ENCODE data around the gene TOLLIP.
"Not testable (repeated sequence)": the region's sequence is repeated elsewhere in the genome, so short reads cannot be mapped to it uniquely, and the experiment has no call there.

TOLLIP gene

DNA sequence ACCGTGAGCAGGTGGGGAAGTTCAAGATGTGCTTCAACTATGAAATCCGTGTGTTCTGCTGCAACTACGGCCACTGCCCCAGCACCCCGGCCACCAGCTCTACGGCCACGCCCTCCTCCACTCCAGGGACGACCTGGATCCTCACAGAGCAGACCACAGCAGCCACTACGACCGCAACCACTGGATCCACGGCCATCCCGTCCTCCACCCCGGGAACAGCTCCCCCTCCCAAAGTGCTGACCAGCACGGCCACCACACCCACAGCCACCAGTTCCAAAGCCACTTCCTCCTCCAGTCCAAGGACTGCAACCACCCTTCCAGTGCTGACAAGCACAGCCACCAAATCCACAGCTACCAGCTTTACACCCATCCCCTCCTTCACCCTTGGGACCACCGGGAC is 63.7 kb downstream of the TOLLIP start:
- H3K27me3 Mint-ChIP-seq; DNase-seq; ATAC-seq (replicated peaks); H3K36me3 Mint-ChIP-seq; H3K9me3 Mint-ChIP-seq; H3K4me3 Mint-ChIP-seq; H3K27ac Mint-ChIP-seq; H3K4me1 Mint-ChIP-seq: not testable (repeated sequence)

DNA sequence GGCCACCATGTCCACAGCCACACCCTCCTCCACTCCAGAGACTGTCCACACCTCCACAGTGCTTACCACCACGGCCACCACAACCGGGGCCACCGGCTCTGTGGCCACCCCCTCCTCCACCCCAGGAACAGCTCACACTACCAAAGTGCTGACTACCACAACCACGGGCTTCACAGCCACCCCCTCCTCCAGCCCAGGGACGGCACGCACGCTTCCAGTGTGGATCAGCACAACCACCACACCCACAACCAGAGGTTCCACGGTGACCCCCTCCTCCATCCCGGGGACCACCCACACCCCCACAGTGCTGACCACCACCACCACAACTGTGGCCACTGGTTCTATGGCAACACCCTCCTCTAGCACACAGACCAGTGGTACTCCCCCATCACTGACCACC is 64.9 kb downstream of the TOLLIP start:
- H3K4me1 Mint-ChIP-seq; H3K4me3 Mint-ChIP-seq; ATAC-seq (replicated peaks); H3K27me3 Mint-ChIP-seq; DNase-seq; H3K9me3 Mint-ChIP-seq; H3K36me3 Mint-ChIP-seq; H3K27ac Mint-ChIP-seq: not testable (repeated sequence)

DNA sequence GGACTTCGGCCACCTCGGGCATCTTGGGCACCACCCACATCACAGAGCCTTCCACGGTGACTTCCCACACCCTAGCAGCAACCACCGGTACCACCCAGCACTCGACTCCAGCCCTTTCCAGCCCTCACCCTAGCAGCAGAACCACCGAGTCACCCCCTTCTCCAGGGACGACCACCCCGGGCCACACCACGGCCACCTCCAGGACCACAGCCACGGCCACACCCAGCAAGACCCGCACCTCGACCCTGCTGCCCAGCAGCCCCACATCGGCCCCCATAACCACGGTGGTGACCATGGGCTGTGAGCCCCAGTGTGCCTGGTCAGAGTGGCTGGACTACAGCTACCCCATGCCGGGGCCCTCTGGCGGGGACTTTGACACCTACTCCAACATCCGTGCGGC is 65.9 kb downstream of the TOLLIP start:
- not testable (repeated sequence) for H3K27ac Mint-ChIP-seq; H3K4me3 Mint-ChIP-seq; H3K36me3 Mint-ChIP-seq; H3K4me1 Mint-ChIP-seq; H3K9me3 Mint-ChIP-seq; ATAC-seq (replicated peaks); H3K27me3 Mint-ChIP-seq; DNase-seq

DNA sequence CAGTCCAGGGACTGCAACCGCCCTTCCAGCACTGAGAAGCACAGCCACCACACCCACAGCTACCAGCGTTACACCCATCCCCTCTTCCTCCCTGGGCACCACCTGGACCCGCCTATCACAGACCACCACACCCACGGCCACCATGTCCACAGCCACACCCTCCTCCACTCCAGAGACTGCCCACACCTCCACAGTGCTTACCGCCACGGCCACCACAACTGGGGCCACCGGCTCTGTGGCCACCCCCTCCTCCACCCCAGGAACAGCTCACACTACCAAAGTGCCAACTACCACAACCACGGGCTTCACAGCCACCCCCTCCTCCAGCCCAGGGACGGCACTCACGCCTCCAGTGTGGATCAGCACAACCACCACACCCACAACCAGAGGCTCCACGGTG is 66.7 kb downstream of the TOLLIP start:
- H3K36me3 Mint-ChIP-seq; H3K4me1 Mint-ChIP-seq; H3K9me3 Mint-ChIP-seq; H3K27ac Mint-ChIP-seq; DNase-seq; H3K27me3 Mint-ChIP-seq; ATAC-seq (replicated peaks): not testable (repeated sequence)
- H3K4me3 Mint-ChIP-seq: peak overlapping the region in 1 of 2 donors; percentile 46

DNA sequence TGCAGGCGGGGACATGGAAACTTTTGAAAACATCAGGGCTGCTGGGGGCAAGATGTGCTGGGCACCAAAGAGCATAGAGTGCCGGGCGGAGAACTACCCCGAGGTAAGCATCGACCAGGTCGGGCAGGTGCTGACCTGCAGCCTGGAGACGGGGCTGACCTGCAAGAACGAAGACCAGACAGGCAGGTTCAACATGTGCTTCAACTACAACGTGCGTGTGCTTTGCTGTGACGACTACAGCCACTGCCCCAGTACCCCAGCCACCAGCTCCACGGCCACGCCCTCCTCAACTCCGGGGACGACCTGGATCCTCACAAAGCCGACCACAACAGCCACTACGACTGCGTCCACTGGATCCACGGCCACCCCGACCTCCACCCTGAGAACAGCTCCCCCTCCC is 67.1 kb downstream of the TOLLIP start:
- peaks cover 0 to 2% of the 10 kb centered on the region in 2 donors for H3K36me3 Mint-ChIP-seq
- ATAC-seq (replicated peaks): no peak
- no peak overlapping the region for H3K27ac Mint-ChIP-seq
- H3K9me3 Mint-ChIP-seq: peaks cover 4 to 9% of the 10 kb centered on the region in 2 donors
- H3K4me1 Mint-ChIP-seq: peaks cover 0 to 3% of the 10 kb centered on the region in 2 donors
- no peak for DNase-seq
- H3K4me3 Mint-ChIP-seq: peak overlapping the region in 1 of 2 donors; percentile 46
- no peaks in the 10 kb centered on the region for H3K27me3 Mint-ChIP-seq

DNA sequence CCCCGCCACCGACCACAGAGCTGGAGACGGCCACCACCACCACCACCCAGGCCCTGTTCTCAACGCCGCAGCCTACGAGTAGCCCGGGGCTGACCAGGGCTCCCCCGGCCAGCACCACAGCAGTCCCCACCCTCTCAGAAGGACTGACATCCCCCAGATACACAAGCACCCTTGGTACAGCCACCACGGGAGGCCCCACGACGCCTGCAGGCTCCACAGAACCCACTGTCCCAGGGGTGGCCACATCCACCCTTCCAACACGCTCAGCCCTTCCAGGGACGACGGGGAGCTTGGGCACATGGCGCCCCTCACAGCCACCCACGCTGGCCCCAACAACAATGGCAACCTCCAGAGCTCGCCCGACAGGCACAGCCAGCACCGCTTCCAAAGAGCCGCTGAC is 67.7 kb downstream of the TOLLIP start:
- no peak for ATAC-seq (replicated peaks)
- Mint-ChIP-seq H3K4me1 (peaks cover 0 to 3% of the 10 kb centered on the region in 2 donors), H3K27ac (no peak overlapping the region), H3K36me3 (peaks cover 0 to 2% of the 10 kb centered on the region in 2 donors), H3K9me3 (peaks cover 4 to 9% of the 10 kb centered on the region in 2 donors), H3K27me3 (no peaks in the 10 kb centered on the region), H3K4me3 (no peak overlapping the region)
- DNase-seq: no peak

DNA sequence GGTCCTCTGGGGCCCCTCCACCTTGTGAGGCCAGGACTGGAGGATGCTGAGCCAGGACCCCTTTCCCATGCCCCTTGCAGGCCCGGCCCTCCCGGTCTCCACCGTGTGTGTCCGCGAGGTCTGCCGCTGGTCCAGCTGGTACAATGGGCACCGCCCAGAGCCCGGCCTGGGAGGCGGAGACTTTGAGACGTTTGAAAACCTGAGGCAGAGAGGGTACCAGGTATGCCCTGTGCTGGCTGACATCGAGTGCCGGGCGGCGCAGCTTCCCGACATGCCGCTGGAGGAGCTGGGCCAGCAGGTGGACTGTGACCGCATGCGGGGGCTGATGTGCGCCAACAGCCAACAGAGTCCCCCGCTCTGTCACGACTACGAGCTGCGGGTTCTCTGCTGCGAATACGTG is 68.7 kb downstream of the TOLLIP start:
- H3K27me3 Mint-ChIP-seq: no peaks in the 10 kb centered on the region
- peaks cover 0 to 2% of the 10 kb centered on the region in 2 donors for H3K36me3 Mint-ChIP-seq
- H3K9me3 Mint-ChIP-seq: peaks cover 4 to 8% of the 10 kb centered on the region in 2 donors
- DNase-seq: no peak
- no peak for ATAC-seq (replicated peaks)
- no peak overlapping the region for H3K27ac Mint-ChIP-seq
- no peaks in the 10 kb centered on the region for H3K4me1 Mint-ChIP-seq
- no peak overlapping the region for H3K4me3 Mint-ChIP-seq

DNA sequence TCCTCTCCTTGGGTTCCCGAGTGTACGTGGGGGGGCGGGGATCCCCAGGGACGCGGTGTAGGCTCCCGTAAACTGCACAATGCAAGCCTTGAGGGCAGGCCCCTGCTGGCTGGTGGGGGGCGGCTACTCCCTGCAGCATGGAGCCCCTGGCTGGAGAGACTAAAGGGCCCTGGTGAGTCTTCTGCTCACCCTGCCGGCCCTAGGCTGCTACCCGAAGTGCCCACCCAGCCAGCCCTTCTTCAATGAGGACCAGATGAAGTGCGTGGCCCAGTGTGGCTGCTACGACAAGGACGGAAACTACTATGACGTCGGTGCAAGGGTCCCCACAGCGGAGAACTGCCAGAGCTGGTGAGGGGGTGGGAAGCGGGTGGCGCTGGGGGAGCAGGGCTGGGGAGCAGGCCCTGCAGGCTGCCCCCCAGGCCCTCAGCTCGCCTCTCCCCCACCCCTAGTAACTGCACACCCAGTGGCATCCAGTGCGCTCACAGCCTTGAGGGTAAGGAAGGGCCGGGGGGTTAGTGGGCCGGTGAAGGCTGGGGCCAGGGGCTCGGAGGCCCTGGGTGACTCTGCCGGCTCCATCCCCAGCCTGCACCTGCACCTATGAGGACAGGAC is 69.7 kb downstream of the TOLLIP start:
- Mint-ChIP-seq H3K9me3 (peaks cover 4 to 7% of the 10 kb centered on the region in 2 donors), H3K27me3 (no peaks in the 10 kb centered on the region), H3K36me3 (peaks cover 0 to 2% of the 10 kb centered on the region in 2 donors), H3K4me3 (no peak overlapping the region), H3K27ac (no peak overlapping the region), H3K4me1 (no peaks in the 10 kb centered on the region)
- ATAC-seq (replicated peaks) (no peak), DNase-seq (no peak)

DNA sequence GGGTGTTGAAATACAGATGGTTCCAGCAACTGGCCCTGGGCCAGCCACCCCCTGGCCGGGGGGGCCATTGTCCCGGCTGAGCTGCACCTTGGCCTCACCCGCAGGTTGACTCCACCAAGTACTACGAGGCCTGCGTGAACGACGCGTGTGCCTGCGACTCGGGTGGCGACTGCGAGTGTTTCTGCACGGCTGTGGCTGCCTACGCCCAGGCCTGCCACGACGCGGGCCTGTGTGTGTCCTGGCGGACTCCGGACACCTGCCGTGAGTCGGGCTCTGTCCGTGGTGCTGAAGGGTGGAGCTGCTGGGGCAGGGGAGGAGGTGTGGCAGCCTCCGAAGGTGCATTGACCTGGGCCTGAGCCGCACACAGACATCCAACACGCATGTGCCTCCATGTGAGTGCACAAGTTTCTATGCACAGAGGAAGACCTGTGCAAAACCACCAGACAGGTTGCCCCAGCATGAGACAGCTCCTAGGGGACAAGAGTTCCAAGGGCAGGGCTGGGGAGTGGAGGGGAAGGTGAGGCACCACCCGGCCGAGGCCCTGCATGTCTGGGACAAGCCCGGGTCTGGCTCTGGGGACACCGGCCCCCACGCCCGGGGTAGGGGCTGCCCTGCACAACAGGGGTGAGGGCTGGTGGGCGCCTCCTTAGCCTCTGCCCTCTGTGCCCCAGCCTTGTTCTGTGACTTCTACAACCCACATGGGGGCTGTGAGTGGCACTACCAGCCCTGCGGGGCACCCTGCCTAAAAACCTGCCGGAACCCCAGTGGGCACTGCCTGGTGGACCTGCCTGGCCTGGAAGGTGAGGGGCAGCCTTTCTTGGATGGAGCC is 70.5 kb downstream of the TOLLIP start:
- ATAC-seq (replicated peaks) (no peak), DNase-seq (no peak)
- Mint-ChIP-seq H3K9me3 (peaks cover 4 to 7% of the 10 kb centered on the region in 2 donors), H3K27me3 (no peaks in the 10 kb centered on the region), H3K4me1 (no peaks in the 10 kb centered on the region), H3K4me3 (no peak overlapping the region), H3K36me3 (peaks cover 0 to 2% of the 10 kb centered on the region in 2 donors), H3K27ac (no peak overlapping the region)

DNA sequence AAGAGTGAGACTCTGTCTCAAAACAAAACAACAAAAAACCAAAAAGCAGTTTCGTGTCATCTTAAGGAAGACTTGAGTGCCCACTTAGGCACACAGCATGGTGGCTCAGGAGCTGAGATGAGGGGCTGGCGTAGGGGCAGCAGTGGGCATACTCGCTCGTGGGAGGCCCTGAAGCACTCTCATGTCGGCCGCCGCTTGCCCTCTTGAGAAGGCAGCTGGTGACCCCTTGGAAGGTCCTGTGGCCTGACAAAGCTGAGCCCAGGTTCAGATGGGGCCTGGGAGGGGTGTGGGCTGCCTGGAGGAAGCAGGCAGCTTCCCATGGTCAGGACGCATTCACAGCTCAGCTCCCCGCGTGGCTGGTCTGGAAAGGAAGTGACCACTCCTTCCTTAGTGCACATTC is 71.6 kb downstream of the TOLLIP start:
- no peaks in the 10 kb centered on the region for H3K27me3 Mint-ChIP-seq
- no peak for DNase-seq
- H3K4me1 Mint-ChIP-seq: no peaks in the 10 kb centered on the region
- no peak overlapping the region for H3K27ac Mint-ChIP-seq
- no peak for ATAC-seq (replicated peaks)
- H3K4me3 Mint-ChIP-seq: no peak overlapping the region
- H3K36me3 Mint-ChIP-seq: peaks cover 0 to 2% of the 10 kb centered on the region in 2 donors
- peaks cover 4 to 7% of the 10 kb centered on the region in 2 donors for H3K9me3 Mint-ChIP-seq

DNA sequence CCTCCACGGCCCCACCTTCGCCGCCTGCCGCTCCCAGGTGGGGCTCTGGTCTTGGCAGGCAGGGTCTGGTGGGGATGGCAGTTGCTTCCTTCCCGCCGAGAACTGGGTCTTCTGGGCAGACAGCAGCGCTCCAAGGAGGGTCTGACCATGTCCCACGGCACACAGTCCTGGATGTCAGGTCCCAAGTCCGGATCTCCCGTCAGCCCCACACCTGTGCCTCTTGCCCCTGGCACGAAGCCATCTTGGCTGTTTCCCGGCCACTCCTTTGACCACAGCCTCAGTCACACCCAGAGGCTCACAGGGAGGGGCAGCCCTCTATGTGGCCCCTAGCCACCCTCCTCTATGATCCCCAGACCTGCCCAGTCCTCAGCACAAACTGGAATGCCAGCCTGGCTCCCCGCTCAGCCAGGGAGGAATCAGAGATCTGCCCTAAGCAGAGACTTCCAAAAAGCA is 72.3 kb downstream of the TOLLIP start:
- Mint-ChIP-seq H3K27ac (no peak overlapping the region), H3K4me3 (no peak overlapping the region)
- no peak for ATAC-seq (replicated peaks)

DNA sequence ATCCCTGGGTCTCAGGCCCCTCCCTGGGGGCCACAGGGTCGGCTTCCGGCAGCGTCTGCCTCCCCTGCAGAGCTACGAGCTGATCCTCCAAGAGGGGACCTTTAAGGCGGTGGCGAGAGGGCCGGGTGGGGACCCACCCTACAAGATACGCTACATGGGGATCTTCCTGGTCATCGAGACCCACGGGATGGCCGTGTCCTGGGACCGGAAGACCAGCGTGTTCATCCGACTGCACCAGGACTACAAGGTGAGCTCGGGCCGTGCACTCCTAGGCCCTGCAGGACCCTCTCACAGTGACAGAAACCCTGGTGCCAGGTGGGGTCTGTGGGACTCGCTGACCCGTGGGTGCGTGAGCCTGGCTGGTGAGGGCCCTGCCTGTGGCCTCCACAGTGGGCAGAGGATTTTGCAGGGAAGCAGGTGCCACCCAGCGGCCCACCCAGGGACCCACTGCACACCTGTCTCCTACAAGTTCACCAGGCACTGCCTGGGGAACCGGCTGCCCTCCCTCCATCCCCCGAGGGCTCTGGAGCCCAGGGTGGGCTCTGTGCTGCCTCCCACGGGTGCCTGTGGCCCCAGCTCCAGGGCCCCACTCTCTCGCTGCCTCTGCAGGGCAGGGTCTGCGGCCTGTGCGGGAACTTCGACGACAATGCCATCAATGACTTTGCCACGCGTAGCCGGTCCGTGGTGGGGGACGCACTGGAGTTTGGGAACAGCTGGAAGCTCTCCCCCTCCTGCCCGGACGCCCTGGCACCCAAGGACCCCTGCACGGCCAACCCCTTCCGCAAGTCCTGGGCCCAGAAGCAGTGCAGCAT is 72.9 kb downstream of the TOLLIP start:
- H3K9me3 Mint-ChIP-seq: no peaks in the 10 kb centered on the region
- no peak overlapping the region for H3K4me3 Mint-ChIP-seq
- DNase-seq: no peak
- H3K4me1 Mint-ChIP-seq: no peaks in the 10 kb centered on the region
- H3K36me3 Mint-ChIP-seq: no peaks in the 10 kb centered on the region
- H3K27me3 Mint-ChIP-seq: no peaks in the 10 kb centered on the region
- H3K27ac Mint-ChIP-seq: no peak overlapping the region
- no peak for ATAC-seq (replicated peaks)

More for the DNA sequence above, 72.3 kb downstream of the TOLLIP start:
- no peaks in the 10 kb centered on the region for H3K4me1 Mint-ChIP-seq
- no peak for DNase-seq
- H3K27me3 Mint-ChIP-seq: no peaks in the 10 kb centered on the region
- H3K36me3 Mint-ChIP-seq: no peaks in the 10 kb centered on the region
- H3K9me3 Mint-ChIP-seq: peaks cover 0 to 2% of the 10 kb centered on the region in 2 donors

DNA sequence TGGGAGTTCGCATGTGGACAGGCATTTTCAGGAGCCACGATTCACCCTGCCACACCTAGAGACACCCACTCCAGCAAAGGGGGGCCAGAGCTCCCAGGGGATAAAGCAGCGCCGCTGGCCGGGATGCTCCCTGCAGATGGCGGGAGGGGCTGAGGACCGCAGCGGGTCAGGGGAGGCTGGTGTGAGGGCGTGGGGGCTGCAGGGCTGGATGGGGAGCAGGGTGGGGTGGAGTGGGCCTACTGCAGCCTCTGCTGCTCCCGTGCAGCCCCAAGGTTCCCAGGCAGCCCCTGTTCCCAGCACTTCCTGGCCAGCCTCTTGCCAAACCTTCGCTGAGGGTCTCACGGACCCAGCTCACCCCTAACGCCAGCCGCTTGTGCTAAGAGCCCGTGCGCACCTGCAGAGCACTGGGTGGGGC is 73.5 kb downstream of the TOLLIP start:
- Mint-ChIP-seq H3K27me3 (peaks cover 0 to 5% of the 10 kb centered on the region in 2 donors), H3K9me3 (no peaks in the 10 kb centered on the region), H3K4me1 (peaks cover 0 to 2% of the 10 kb centered on the region in 2 donors), H3K4me3 (no peak overlapping the region), H3K36me3 (no peaks in the 10 kb centered on the region), H3K27ac (no peak overlapping the region)
- DNase-seq (no peak), ATAC-seq (replicated peaks) (no peak)

DNA sequence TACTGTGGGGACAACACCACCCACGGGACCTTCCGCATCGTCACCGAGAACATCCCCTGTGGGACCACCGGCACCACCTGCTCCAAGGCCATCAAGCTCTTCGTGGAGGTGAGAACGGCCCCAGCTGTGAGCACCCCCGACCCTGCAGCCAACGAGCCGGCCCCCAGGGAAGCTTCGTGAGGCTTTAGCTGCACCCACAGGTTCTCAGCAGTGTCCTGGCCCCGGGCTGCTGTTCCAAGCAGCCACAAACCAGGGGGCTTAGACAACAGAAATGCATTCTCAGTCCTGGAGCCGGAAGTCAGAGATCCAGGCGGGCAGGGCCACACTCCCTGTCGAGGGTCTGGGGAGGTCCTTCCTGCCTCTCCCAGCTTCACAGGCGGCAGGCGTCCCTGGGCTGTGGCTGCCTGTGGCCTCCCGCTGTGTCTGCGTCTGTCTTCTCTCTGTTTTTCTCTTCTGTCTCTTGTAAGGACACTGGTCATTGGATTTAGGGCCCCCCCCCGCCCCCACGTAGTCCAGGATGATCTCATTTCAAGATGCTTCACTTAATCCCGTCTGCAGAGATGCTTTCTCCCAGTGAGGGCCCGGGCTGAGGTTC is 74.0 kb downstream of the TOLLIP start:
- DNase-seq (no peak), ATAC-seq (replicated peaks) (no peak)
- Mint-ChIP-seq H3K4me1 (peaks cover 0 to 2% of the 10 kb centered on the region in 2 donors), H3K9me3 (no peaks in the 10 kb centered on the region), H3K4me3 (no peak overlapping the region), H3K27me3 (peaks cover 0 to 6% of the 10 kb centered on the region in 2 donors), H3K36me3 (no peaks in the 10 kb centered on the region), H3K27ac (no peak overlapping the region)

All from stimulated activated naive B cell treated with anti-CD40 and anti-IgM and Interleukin-4, amounts not matched to agents 10 μg/mL and 1 μg/mL and 100 μg/mL, for 72 hours (primary cell).